Measurements from ENCODE around the gene ZNF423.

ZNF423 gene

DNA sequence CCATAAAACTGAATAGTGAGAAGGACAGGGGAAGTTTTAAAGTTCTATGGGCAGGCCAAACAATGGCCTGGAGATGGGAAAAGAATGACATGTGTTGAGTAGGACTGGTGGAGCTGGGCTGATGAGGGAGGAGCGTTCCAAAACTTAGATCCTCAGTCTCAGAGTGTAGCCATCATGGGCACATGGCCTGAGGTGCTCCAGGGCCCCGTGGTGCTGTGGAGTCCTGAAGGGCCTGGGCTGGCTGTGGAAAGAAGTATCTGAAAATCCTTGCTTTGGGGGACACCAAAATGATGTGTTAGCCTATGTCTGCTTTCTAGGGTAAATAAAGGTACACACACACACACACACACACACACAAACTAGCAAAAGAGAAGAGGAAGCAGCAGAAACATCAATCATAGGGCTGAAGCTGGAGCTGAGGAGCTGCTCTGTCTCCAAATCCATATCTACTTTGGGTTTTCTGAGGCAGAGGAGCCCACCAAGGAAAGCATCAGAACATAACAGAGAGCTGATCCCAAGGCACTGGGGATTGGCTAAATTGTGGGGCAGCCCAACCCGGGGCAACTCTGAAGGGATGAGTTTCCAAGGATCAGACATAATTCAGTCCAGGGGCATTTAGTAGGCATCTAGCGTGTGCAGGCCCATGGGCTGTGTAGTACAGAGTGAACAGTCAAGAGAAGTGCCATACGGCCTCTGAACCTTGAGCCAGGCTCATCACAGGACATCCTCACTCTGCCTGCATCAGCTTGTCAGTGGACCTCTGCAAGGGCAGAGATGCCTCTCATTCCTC is 397.1 kb downstream of the ZNF423 start:
- Histone ChIP-seq H3K4me3 (ENCODE audit: low read depth, low read length) (no peak overlapping the region), H3K4me1 (ENCODE audit: control insufficient read depth, insufficient read depth, low read length) (no peaks in the 10 kb centered on the region), H3K36me3 (ENCODE audit: control insufficient read depth, insufficient read depth, low read length) (no peaks in the 10 kb centered on the region), H3K27me3 (ENCODE audit: control insufficient read depth, insufficient read depth, low read length) (no peaks in the 10 kb centered on the region; the same call in 1 of the 2 replicates), H3K9me3 (ENCODE audit: control insufficient read depth, insufficient read depth, low read depth, low read length) (no peaks in the 10 kb centered on the region), H3K9ac (ENCODE audit: low read length) (no peak overlapping the region), H3K27ac (ENCODE audit: low read depth, low read length) (no peak overlapping the region)

GRCh38 chr16:49458243-49458642 is 397.7 kb downstream of the ZNF423 start:
- Histone ChIP-seq H3K4me1 (ENCODE audit: control insufficient read depth, insufficient read depth, low read length) (no peaks in the 10 kb centered on the region), H3K27me3 (ENCODE audit: control insufficient read depth, insufficient read depth, low read length) (no peaks in the 10 kb centered on the region; the same call in 1 of the 2 replicates), H3K9ac (ENCODE audit: low read length) (no peak overlapping the region), H3K9me3 (ENCODE audit: control insufficient read depth, insufficient read depth, low read depth, low read length) (no peaks in the 10 kb centered on the region), H3K27ac (ENCODE audit: low read depth, low read length) (no peak overlapping the region), H3K36me3 (ENCODE audit: control insufficient read depth, insufficient read depth, low read length) (no peaks in the 10 kb centered on the region), H3K4me3 (ENCODE audit: low read depth, low read length) (no peak overlapping the region)

GRCh38 chr16:49457196-49457595 is 398.7 kb downstream of the ZNF423 start:
- H3K4me3 ChIP-seq (ENCODE audit: low read depth, low read length): no peak overlapping the region
- H3K9me3 ChIP-seq (ENCODE audit: control insufficient read depth, insufficient read depth, low read depth, low read length): no peaks in the 10 kb centered on the region
- H3K27ac ChIP-seq (ENCODE audit: low read depth, low read length): no peak overlapping the region
- H3K4me1 ChIP-seq (ENCODE audit: control insufficient read depth, insufficient read depth, low read length): peaks cover 8% of the 10 kb centered on the region
- H3K27me3 ChIP-seq (ENCODE audit: control insufficient read depth, insufficient read depth, low read length): no peaks in the 10 kb centered on the region; the same call in 1 of the 2 replicates
- H3K36me3 ChIP-seq (ENCODE audit: control insufficient read depth, insufficient read depth, low read length): no peaks in the 10 kb centered on the region
- no peak overlapping the region for H3K9ac ChIP-seq (ENCODE audit: low read length)

DNA sequence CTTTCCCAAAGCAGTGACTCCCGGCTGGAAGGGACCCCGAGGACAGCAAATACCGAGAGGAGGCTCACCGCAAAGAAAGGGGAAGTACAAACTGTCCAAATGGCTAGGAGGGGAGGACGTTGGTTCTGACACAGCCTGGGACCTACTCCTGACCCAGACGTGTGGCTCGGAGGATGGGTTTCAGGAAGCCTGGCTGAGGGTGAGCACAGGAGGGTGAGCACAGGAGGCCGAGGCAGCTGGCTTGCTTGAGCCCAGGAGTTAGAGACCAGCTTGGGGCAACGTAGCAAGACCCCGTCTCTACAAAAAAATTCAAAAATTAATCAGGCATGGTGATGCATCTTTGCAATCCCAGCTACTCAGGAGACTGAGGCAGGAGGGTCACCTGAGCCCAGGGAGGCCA is 399.1 kb downstream of the ZNF423 start:
- Histone ChIP-seq H3K9me3 (ENCODE audit: control insufficient read depth, insufficient read depth, low read depth, low read length) (no peaks in the 10 kb centered on the region), H3K36me3 (ENCODE audit: control insufficient read depth, insufficient read depth, low read length) (no peaks in the 10 kb centered on the region), H3K27me3 (ENCODE audit: control insufficient read depth, insufficient read depth, low read length) (no peaks in the 10 kb centered on the region; the same call in 1 of the 2 replicates), H3K4me1 (ENCODE audit: control insufficient read depth, insufficient read depth, low read length) (peaks cover 9% of the 10 kb centered on the region), H3K27ac (ENCODE audit: low read depth, low read length) (no peak overlapping the region), H3K4me3 (ENCODE audit: low read depth, low read length) (no peak overlapping the region), H3K9ac (ENCODE audit: low read length) (no peak overlapping the region)

- H3K9me3 ChIP-seq (ENCODE audit: control insufficient read depth, insufficient read depth, low read depth, low read length): no peaks in the 10 kb centered on the region
- no peak overlapping the region for H3K27ac ChIP-seq (ENCODE audit: low read depth, low read length)
- H3K4me1 ChIP-seq (ENCODE audit: control insufficient read depth, insufficient read depth, low read length): peaks cover 9% of the 10 kb centered on the region
- no peak overlapping the region for H3K9ac ChIP-seq (ENCODE audit: low read length)
- H3K36me3 ChIP-seq (ENCODE audit: control insufficient read depth, insufficient read depth, low read length): no peaks in the 10 kb centered on the region
- H3K27me3 ChIP-seq (ENCODE audit: control insufficient read depth, insufficient read depth, low read length): no peaks in the 10 kb centered on the region; the same call in 1 of the 2 replicates
- no peak overlapping the region for H3K4me3 ChIP-seq (ENCODE audit: low read depth, low read length)
Measured at GRCh38 chr16:49455991-49456745, 399.7 kb downstream of the ZNF423 start.

DNA sequence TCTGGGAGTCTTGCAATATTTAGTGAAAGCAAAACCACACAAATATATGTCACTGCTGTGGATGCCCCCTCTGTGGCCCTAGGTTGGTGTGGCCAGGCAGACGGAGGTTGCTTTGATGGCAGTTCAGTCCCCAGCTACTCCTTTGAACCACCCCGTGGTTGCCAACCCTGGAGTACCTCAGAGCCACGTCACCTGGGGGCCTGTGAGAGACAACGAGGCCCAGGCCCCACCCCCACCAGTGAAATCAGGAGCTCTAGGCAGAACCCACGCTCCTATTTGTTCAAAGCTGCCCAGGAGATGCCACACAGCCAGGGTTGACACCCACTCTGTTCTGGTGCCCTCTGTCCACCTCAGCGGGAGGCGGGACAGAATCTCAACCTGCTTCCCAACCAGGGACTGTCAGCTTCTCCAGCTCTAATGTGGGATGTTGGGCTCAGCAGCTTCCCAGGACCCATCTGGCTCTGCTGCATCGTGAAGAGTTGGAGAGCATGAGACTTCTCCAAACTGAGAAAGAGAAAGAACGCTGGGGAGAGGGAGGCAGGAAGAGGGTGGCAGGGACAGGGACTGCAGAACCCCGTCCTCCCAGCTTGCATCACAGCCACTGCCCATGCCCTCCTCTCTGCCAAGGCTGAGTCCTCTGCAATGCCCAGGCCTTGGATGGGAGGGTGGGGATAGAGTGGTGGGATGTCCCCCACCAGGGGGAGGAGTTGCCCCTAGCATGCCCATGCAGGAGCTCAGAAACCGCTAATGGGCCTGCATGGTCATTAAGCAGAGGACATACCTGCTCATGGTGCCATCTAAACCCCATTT is 400.5 kb downstream of the ZNF423 start:
- Histone ChIP-seq H3K9me3 (ENCODE audit: control insufficient read depth, insufficient read depth, low read depth, low read length) (no peaks in the 10 kb centered on the region), H3K27me3 (ENCODE audit: control insufficient read depth, insufficient read depth, low read length) (no peaks in the 10 kb centered on the region; the same call in 1 of the 2 replicates), H3K4me3 (ENCODE audit: low read depth, low read length) (no peak overlapping the region), H3K9ac (ENCODE audit: low read length) (no peak overlapping the region), H3K27ac (ENCODE audit: low read depth, low read length) (no peak overlapping the region), H3K36me3 (ENCODE audit: control insufficient read depth, insufficient read depth, low read length) (no peaks in the 10 kb centered on the region), H3K4me1 (ENCODE audit: control insufficient read depth, insufficient read depth, low read length) (peaks cover 9% of the 10 kb centered on the region)

- H3K4me3 ChIP-seq (ENCODE audit: low read depth, low read length): no peak overlapping the region
Measured at GRCh38 chr16:49454426-49455180, 401.3 kb downstream of the ZNF423 start.

GRCh38 chr16:49453983-49454382 is 401.9 kb downstream of the ZNF423 start:
- Histone ChIP-seq H3K9ac (ENCODE audit: low read length) (no peak overlapping the region), H3K27me3 (ENCODE audit: control insufficient read depth, insufficient read depth, low read length) (no peaks in the 10 kb centered on the region; the same call in 1 of the 2 replicates), H3K36me3 (ENCODE audit: control insufficient read depth, insufficient read depth, low read length) (no peaks in the 10 kb centered on the region), H3K4me1 (ENCODE audit: control insufficient read depth, insufficient read depth, low read length) (peaks cover 9% of the 10 kb centered on the region), H3K27ac (ENCODE audit: low read depth, low read length) (no peak overlapping the region), H3K9me3 (ENCODE audit: control insufficient read depth, insufficient read depth, low read depth, low read length) (no peaks in the 10 kb centered on the region), H3K4me3 (ENCODE audit: low read depth, low read length) (no peak overlapping the region)

More at GRCh38 chr16:49454426-49455180, 401.3 kb downstream of the ZNF423 start:
- H3K27ac ChIP-seq (ENCODE audit: low read depth, low read length): no peak overlapping the region
- H3K27me3 ChIP-seq (ENCODE audit: control insufficient read depth, insufficient read depth, low read length): no peaks in the 10 kb centered on the region; the same call in 1 of the 2 replicates
- H3K9me3 ChIP-seq (ENCODE audit: control insufficient read depth, insufficient read depth, low read depth, low read length): no peaks in the 10 kb centered on the region
- no peak overlapping the region for H3K9ac ChIP-seq (ENCODE audit: low read length)
- no peaks in the 10 kb centered on the region for H3K36me3 ChIP-seq (ENCODE audit: control insufficient read depth, insufficient read depth, low read length)
- peaks cover 9% of the 10 kb centered on the region for H3K4me1 ChIP-seq (ENCODE audit: control insufficient read depth, insufficient read depth, low read length)

DNA sequence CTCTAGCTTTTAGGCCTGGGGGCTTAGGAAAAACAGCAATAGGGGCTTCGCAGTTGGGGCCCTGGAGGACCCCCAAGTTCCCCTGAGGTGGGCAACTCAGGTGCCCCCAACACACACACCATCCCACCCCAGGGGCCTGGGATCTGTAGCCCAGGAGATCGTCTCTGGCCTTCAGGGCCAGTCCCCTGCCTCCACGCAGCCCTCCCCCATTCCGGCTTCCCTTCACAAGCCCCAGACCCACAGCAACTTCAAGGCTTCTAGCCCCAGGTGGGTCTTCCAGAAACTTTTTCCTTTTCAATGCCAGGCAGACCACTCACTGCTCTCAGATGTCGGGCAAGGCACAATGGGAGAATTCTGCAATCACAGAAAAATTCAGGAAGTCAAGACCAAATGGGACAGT is 402.9 kb downstream of the ZNF423 start:
- Histone ChIP-seq H3K4me3 (ENCODE audit: low read depth, low read length) (no peak overlapping the region), H3K27me3 (ENCODE audit: control insufficient read depth, insufficient read depth, low read length) (no peaks in the 10 kb centered on the region; the same call in 1 of the 2 replicates), H3K9me3 (ENCODE audit: control insufficient read depth, insufficient read depth, low read depth, low read length) (no peaks in the 10 kb centered on the region), H3K4me1 (ENCODE audit: control insufficient read depth, insufficient read depth, low read length) (peaks cover 9% of the 10 kb centered on the region), H3K9ac (ENCODE audit: low read length) (no peak overlapping the region), H3K36me3 (ENCODE audit: control insufficient read depth, insufficient read depth, low read length) (no peaks in the 10 kb centered on the region), H3K27ac (ENCODE audit: low read depth, low read length) (no peak overlapping the region)

GRCh38 chr16:49452578-49452977 is 403.3 kb downstream of the ZNF423 start:
- Histone ChIP-seq H3K27ac (ENCODE audit: low read depth, low read length) (no peak overlapping the region), H3K9ac (ENCODE audit: low read length) (no peak overlapping the region), H3K4me3 (ENCODE audit: low read depth, low read length) (no peak overlapping the region), H3K4me1 (ENCODE audit: control insufficient read depth, insufficient read depth, low read length) (peaks cover 9% of the 10 kb centered on the region), H3K36me3 (ENCODE audit: control insufficient read depth, insufficient read depth, low read length) (no peaks in the 10 kb centered on the region), H3K9me3 (ENCODE audit: control insufficient read depth, insufficient read depth, low read depth, low read length) (no peaks in the 10 kb centered on the region), H3K27me3 (ENCODE audit: control insufficient read depth, insufficient read depth, low read length) (no peaks in the 10 kb centered on the region; the same call in 1 of the 2 replicates)
